PFSK-1 (cell line): Measurements from ENCODE around the gene POLR2C.

ENCODE experiments used
- POLR2AphosphoS5 ChIP-seq: IDR thresholded peaks from 2 replicates; pipeline ENCODE4 v1.6.1; 2012; ENCODE audit warnings: low read depth, mild to moderate bottlenecking, control low read depth, low read length, moderate library complexity
- REST ChIP-seq, 2 experiments: IDR thresholded peaks; 2 replicates each; pipeline versions ENCODE4 v1.6.1 to v1.8.0; 2011 to 2012; ENCODE audit warnings: low read depth in 2 of 2, low read length in 2 of 2, control low read depth in 1 of 2, inconsistent platforms in 1 of 2, mild to moderate bottlenecking in 1 of 2, moderate library complexity in 1 of 2; ENCODE audit not compliant: insufficient read depth in 1 of 2
- SIN3A ChIP-seq: IDR thresholded peaks from 2 replicates; pipeline ENCODE4 v1.6.1; 2012; ENCODE audit warnings: mild to moderate bottlenecking, low read length, moderate library complexity, borderline replicate concordance; ENCODE audit not compliant: insufficient read depth
- TAF1 ChIP-seq: IDR thresholded peaks from 2 replicates; pipeline ENCODE4 v1.6.1; 2012; ENCODE audit warnings: low read length, control low read depth, borderline replicate concordance; ENCODE audit not compliant: insufficient read depth

GRCh38 chr16:57470711-57471110 is 8.2 kb downstream of the POLR2C start:
- TF ChIP-seq SIN3A: no peak
- TF ChIP-seq REST (IDR thresholded peaks at IDR 0.05; ENCODE audit: insufficient read depth in 1 of 2, low read depth in 2 of 2, low read length in 2 of 2): no peak
- TF ChIP-seq POLR2AphosphoS5: no peak; the same call in 1 of the 2 replicates
- no peak for TF ChIP-seq TAF1
